IPS-20b (cell line): ENCODE measurements around the gene PIK3R1.

ENCODE experiments used
- H3K27ac ChIP-seq: one replicate; pipeline ENCODE4 v1.5.1; 2013; ENCODE audit warnings: low read length
- H3K27me3 ChIP-seq: 2 replicates; pipeline ENCODE4 v1.6.1; 2013; ENCODE audit warnings: mild to moderate bottlenecking, low read length, inconsistent platforms; ENCODE audit not compliant: insufficient read depth
- H3K36me3 ChIP-seq: 2 replicates; pipeline ENCODE4 v1.6.1; 2013; ENCODE audit warnings: low read depth, mild to moderate bottlenecking, inconsistent platforms, low read length, moderate library complexity; ENCODE audit not compliant: insufficient read depth
- H3K4me1 ChIP-seq: 2 replicates; pipeline ENCODE4 v1.6.1; 2013; ENCODE audit warnings: mild to moderate bottlenecking, control low read depth, inconsistent platforms, low read length, moderate library complexity; ENCODE audit not compliant: insufficient read depth
- H3K4me3 ChIP-seq: 2 replicates; pipeline ENCODE4 v1.5.1; 2013; ENCODE audit warnings: mild to moderate bottlenecking, low read length, inconsistent platforms
- H3K9ac ChIP-seq: 2 replicates; pipeline ENCODE4 v1.6.1; 2013; ENCODE audit warnings: low read depth, mild to moderate bottlenecking, inconsistent platforms, low read length, moderate library complexity
- H3K9me3 ChIP-seq: 2 replicates; pipeline ENCODE4 v1.6.1; 2013; ENCODE audit warnings: mild to moderate bottlenecking, low read depth, low read length, inconsistent platforms; ENCODE audit not compliant: insufficient read depth

PIK3R1 gene

DNA sequence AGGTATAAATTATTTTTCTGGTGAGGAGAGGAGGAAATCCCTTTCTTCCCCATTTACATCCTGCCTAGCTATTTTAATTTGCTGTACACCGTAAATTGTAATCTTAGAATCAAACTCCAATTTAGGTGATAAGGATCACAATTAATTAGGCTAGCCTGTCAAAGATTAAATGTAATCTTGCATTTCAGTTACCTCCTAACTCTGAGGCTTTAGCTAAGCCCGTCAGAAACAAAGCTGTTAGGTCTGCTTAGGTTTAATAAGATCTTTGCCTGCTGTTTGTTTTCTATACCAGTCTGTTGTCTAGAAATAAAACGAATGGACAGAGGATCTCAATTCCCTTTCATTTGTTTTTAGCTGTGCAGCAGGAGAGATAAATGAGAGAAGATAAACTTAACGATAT lies 51.5 kb downstream of the PIK3R1 start:
- H3K9ac ChIP-seq = no peak overlapping the region
- no peak overlapping the region for H3K27ac ChIP-seq
- no peaks in the 10 kb centered on the region for H3K9me3 ChIP-seq
- H3K36me3 ChIP-seq = no peaks in the 10 kb centered on the region; the same call in 1 of the 2 replicates
- H3K27me3 ChIP-seq = no peaks in the 10 kb centered on the region
- no peak overlapping the region for H3K4me3 ChIP-seq
- no peaks in the 10 kb centered on the region for H3K4me1 ChIP-seq

DNA sequence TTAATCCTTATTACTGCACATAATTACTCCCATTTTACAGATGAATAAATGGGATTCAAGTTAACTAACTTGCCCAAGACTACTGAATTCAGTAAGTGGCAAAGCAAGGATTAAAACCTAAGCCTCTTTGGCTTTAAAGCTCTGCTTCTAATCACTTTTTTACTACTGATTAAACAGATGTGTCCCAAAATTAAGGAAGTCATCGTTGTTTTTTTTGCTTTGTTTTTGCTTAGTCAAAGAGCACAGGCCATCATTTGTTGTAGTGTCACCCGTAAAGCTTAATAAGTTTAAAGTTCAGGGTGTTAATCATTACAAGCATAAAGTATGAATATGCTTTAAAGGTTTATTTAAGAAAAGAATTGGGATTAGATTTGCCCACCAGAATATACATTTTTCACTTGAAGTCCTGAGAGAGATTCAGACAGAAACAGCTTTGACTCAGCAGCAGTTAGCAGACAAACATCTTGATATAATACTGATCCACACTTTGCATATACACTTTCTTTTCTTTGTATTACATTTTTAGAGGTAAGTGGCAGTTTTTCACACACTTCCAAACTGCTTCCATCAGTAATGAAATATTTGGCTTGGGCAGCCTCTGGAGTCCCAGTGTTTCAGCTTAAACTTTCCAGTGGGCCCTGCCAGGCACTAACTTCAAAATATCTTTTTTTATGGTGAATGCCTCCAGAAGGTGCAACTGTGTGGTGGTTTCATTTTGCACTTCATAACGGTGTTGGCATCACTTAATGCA lies 52.7 kb downstream of the PIK3R1 start:
- no peaks in the 10 kb centered on the region for H3K9me3 ChIP-seq
- H3K27me3 ChIP-seq = no peaks in the 10 kb centered on the region
- no peak overlapping the region for H3K9ac ChIP-seq
- no peak overlapping the region for H3K4me3 ChIP-seq
- H3K4me1 ChIP-seq = no peaks in the 10 kb centered on the region
- H3K27ac ChIP-seq = no peak overlapping the region
- H3K36me3 ChIP-seq = no peaks in the 10 kb centered on the region; the same call in 1 of the 2 replicates

DNA sequence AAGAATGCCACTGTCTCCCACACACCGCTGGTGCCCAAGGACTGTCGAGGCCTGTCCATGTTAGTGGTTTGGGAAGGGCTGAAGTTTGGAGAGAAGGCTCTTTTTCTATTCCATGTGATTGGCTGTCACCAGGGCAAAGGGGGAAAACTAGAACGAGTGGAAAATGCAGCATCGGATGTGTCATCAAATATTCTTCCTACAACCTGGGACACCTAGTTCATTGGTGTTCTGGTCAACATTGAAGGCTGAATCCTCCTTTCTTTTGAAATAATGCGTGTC lies 53.2 kb downstream of the PIK3R1 start:
- no peaks in the 10 kb centered on the region for H3K4me1 ChIP-seq
- no peaks in the 10 kb centered on the region for H3K9me3 ChIP-seq
- no peak overlapping the region for H3K4me3 ChIP-seq
- H3K27ac ChIP-seq = no peak overlapping the region
- no peaks in the 10 kb centered on the region; the same call in 1 of the 2 replicates for H3K36me3 ChIP-seq
- no peak overlapping the region for H3K9ac ChIP-seq
- no peaks in the 10 kb centered on the region for H3K27me3 ChIP-seq

DNA sequence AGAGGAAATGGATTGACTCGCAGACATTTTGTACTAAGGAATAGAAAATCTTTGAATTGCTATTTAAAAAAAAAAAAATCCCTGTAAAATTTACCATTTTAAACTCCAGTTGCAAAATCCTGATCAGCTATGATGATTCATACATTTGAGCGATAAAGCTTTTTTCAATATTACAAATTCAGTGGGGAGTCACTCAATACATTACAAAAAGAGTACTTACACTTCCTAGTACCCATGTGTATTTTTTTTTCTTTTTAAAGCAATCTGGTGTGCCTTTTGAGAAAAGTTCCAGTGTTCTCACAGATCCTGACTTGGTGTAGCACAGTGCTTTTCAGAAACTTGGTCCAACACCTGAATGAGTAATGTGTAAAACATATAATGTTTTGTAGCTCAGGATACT lies 54.3 kb downstream of the PIK3R1 start:
- Histone ChIP-seq H3K27ac (no peak overlapping the region), H3K9me3 (no peaks in the 10 kb centered on the region), H3K9ac (no peak overlapping the region), H3K36me3 (no peaks in the 10 kb centered on the region; the same call in 1 of the 2 replicates), H3K4me3 (no peak overlapping the region), H3K4me1 (no peaks in the 10 kb centered on the region; the same call in 1 of the 2 replicates), H3K27me3 (no peaks in the 10 kb centered on the region)

DNA sequence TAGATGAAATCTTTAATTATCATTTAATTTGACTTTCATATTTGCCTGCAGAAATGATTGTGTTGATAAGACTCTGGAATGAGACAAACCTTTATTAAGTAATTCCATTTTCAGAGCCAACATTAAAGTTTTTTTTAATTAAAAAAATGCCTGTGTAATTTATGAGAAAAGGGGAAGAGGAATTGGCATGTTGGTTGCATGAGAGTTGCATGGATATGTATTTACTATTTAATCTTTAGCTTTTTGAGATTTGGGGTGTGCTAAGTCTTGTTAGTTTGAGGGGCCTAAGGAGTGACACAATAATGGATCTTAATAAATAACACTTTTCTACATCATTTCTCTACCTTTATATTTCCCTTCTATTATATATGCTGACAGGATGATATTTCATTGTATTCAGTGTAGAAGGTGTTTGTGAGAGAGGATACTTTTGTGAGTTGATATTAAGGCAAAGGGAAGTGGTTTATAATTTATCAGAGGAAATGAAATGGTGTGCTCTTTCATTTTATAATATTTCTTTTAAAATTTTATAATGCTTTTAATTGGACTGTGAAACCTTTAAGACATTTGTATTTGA lies 54.9 kb downstream of the PIK3R1 start:
- H3K27ac ChIP-seq = no peak overlapping the region
- H3K9ac ChIP-seq = no peak overlapping the region
- H3K4me3 ChIP-seq = no peak overlapping the region
- H3K36me3 ChIP-seq = no peaks in the 10 kb centered on the region
- H3K4me1 ChIP-seq = peaks cover 2% of the 10 kb centered on the region; the same call in 1 of the 2 replicates
- no peaks in the 10 kb centered on the region for H3K9me3 ChIP-seq
- no peaks in the 10 kb centered on the region for H3K27me3 ChIP-seq

DNA sequence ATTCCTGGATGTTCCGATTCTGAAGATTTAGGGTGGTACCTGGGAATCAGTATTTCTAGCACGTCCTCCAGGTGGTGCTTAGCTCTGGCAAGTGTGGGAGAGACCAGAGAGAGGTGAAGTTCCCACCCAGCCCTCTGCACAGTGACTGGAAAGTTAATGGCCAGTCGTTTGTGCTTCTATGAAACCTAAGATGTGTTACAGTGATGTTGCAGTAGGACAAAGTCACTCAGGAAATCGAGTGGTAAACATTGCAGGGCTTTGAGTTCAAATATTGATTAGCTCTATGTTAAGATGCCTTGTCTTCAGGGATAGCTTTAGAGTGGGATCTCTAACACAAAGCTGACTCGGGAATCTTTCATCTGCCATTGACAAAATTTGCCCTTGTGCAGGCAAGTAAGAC lies 55.6 kb downstream of the PIK3R1 start:
- no peak overlapping the region for H3K27ac ChIP-seq
- no peaks in the 10 kb centered on the region for H3K27me3 ChIP-seq
- H3K9ac ChIP-seq = no peak overlapping the region
- peaks cover 2% of the 10 kb centered on the region; the same call in 1 of the 2 replicates for H3K4me1 ChIP-seq
- no peak overlapping the region for H3K4me3 ChIP-seq
- no peaks in the 10 kb centered on the region for H3K9me3 ChIP-seq
- no peaks in the 10 kb centered on the region for H3K36me3 ChIP-seq

DNA sequence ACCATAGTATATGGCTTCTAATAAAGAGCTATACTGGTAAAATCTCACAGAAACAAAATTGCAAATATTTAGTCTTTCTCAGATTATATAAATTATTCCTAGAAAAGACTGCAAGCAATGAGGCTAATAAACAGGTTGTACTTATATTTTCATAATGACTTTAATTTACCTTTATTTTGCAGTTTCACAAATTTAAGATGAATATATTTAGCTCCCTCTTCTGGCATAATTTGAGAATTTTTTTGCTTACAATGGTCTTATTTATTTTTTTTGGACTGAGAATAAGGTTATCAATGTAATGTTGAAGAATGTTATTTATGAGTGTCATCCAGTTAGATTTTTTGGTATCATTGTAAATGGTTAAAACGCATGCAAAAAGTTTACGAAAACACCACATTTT lies 56.7 kb downstream of the PIK3R1 start:
- Histone ChIP-seq H3K4me3 (no peak overlapping the region), H3K9ac (no peak overlapping the region), H3K9me3 (no peaks in the 10 kb centered on the region), H3K27me3 (no peaks in the 10 kb centered on the region), H3K27ac (no peak overlapping the region), H3K36me3 (no peaks in the 10 kb centered on the region), H3K4me1 (peaks cover 2% of the 10 kb centered on the region; the same call in 1 of the 2 replicates)

DNA sequence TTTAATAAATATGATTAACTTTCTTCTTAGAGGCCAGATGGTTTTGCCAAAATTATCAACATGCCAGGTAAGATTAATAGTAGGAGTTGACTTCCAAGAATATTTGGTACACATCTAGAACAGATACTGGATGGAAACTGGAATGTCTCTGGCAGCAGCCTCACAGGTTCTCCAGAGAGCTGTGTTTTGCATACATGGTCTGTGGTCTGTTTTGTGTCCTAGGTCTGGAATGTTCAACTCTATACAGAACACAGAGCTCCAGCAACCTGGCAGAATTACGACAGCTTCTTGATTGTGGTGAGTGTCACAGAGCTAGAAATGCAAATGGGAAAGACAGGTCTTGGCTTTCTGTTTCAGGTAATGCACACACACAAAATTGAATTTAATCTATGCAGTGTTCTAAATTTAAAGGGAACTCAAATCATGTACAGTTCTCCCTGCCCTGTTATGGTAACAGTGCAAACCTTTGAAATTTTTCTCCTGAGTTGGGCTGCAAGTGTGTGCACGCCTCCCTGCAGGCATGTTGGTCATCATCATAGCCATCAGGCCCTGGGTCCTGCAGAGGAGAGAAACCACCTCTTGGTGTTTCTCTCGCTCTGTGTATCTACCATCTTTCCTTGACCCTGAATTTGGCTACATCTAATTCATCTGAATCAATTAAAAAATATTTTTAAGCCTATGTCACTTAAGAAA lies 58.3 kb downstream of the PIK3R1 start:
- H3K4me3 ChIP-seq = no peak overlapping the region
- H3K27ac ChIP-seq = no peak overlapping the region
- H3K9me3 ChIP-seq = no peaks in the 10 kb centered on the region
- H3K4me1 ChIP-seq = peaks cover 2% of the 10 kb centered on the region; the same call in 1 of the 2 replicates
- no peak overlapping the region for H3K9ac ChIP-seq
- no peaks in the 10 kb centered on the region for H3K36me3 ChIP-seq
- H3K27me3 ChIP-seq = no peaks in the 10 kb centered on the region

DNA sequence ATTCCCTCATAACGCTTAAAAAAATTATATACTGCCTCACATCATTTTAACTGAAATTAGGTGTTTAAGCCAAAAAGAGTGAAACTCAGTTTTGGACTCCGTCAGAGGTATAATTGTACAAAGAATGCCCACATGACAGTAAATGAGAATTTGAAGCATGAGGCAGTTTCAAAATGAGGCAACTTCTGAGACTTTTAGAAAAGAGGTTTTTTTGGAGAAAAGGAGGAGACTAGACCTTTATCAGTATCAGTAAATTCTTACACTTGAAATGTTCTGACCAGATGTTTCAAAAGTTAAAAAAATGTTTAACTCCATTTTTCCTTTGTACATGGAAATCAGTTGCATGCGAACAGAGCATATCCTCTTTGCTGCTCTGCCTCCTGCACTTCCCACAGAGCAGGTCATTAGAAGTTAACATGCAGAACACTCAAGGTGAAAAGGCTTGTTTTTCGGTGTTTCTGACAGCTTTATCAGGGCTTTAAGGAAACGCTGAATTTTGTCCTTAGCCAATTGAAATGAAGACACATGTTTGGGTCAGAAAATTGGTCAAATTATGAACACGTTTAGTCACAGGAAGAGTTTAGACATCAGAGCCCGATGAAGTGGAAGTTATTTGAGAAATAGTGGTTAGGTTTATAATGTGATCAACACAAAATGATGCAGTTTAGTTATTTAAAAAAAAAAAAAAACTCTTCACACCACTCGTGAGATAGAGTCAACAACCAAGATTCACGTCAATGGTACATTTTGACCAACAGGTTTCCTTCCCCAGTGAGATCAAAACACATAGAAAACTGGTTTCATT lies 59.5 kb downstream of the PIK3R1 start:
- Histone ChIP-seq H3K4me1 (peaks cover 2% of the 10 kb centered on the region; the same call in 1 of the 2 replicates), H3K36me3 (peaks cover 6% of the 10 kb centered on the region; the same call in 1 of the 2 replicates)

DNA sequence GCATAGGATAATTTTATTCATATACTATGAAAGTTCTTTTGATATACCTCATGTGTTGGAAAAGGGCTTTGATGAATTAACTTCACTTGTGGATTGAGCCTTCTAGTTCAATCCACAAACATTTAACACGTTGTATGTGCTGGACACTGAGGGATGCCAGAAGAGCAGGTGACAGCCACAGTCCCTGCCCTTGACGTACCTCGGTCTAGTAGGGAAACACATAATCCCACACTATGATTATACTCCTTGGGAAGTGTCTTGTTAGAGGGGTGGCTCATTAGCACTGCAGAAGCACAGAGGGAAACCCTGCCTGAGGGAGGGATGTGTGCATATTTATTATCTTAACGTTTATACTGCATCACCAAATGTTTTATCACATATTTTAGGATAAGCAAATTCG lies 61.2 kb downstream of the PIK3R1 start:
- H3K9me3 ChIP-seq = no peaks in the 10 kb centered on the region
- H3K4me3 ChIP-seq = no peak overlapping the region
- H3K36me3 ChIP-seq = peaks cover 9% of the 10 kb centered on the region
- H3K9ac ChIP-seq = no peak overlapping the region
- peaks cover 2% of the 10 kb centered on the region; the same call in 1 of the 2 replicates for H3K4me1 ChIP-seq
- no peak overlapping the region for H3K27ac ChIP-seq
- H3K27me3 ChIP-seq = no peaks in the 10 kb centered on the region

More for the DNA sequence above, 59.5 kb downstream of the PIK3R1 start:
- Histone ChIP-seq H3K4me3 (no peak overlapping the region), H3K27me3 (no peaks in the 10 kb centered on the region), H3K9ac (no peak overlapping the region), H3K27ac (no peak overlapping the region), H3K9me3 (no peaks in the 10 kb centered on the region)

DNA sequence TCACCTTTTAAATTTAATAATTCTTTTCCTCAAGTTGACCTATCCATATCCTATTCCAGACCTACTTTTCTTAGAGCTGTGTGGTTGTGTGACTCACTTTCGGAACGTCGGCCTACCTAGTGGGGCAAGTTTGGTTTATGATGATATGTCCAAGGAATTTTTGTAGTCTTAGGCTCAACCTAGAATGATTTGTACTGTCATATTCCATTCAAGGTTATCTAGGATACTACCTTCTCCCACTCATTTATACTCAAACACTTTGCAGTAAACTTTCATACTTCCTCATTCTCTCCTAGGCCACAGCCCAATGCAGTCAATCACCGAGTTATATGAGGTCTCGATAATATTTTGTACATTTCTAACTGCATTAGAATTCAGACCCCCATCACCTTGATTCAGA lies 61.9 kb downstream of the PIK3R1 start:
- H3K9me3 ChIP-seq = no peaks in the 10 kb centered on the region
- H3K27ac ChIP-seq = no peak overlapping the region
- H3K4me1 ChIP-seq = peaks cover 2% of the 10 kb centered on the region; the same call in 1 of the 2 replicates
- H3K9ac ChIP-seq = no peak overlapping the region
- no peaks in the 10 kb centered on the region for H3K27me3 ChIP-seq
- H3K36me3 ChIP-seq = peaks cover 9% of the 10 kb centered on the region
- H3K4me3 ChIP-seq = no peak overlapping the region
